Right lobe of liver (tissue), 6 donors: Measurements from ENCODE around the gene TENM4. TPM values are rescaled to one million over a fixed set of nuclear protein-coding genes. Genes with fewer than 3 reads are reported as not detected.

Experiments used
- ATAC-seq, 4 donors: fragments of 200-7000 bp; cut with Tn5 transposase; one replicate each; pipeline ENCODE4 v1.9.1; 2020; ENCODE audit warnings: mild to moderate bottlenecking in 4 of 4, moderate library complexity in 4 of 4
- DNase-seq, 3 donors: peaks; one replicate each; pipeline ENCODE4 v3.0.0-alpha.2; 2020
- H3K27ac ChIP-seq, 3 donors: fragments of 200-600 bp; one replicate each; pipeline ENCODE4 v1.8.0; 2022
- H3K27me3 ChIP-seq, 2 donors: fragments of 200-600 bp; one replicate each; pipeline ENCODE4 v1.8.0; 2022
- H3K36me3 ChIP-seq, 4 donors: fragments of 200-600 bp; sonication (generic) in 1 of 4; one replicate each; pipeline versions ENCODE4 v1.5.1 to v1.8.0; 2017 to 2022; ENCODE audit warnings: control low read depth in 1 of 4
- H3K4me1 ChIP-seq, 4 donors: fragments of 200-600 bp; sonication (generic) in 1 of 4; one replicate each; pipeline versions ENCODE4 v1.5.1 to v1.8.0; 2017 to 2022; ENCODE audit warnings: control low read depth in 1 of 4
- H3K4me3 ChIP-seq, 3 donors: fragments of 200-600 bp; one replicate each; pipeline ENCODE4 v1.8.0; 2022
- H3K9me3 ChIP-seq, 4 donors: fragments of 200-600 bp; sonication (generic) in 1 of 4; one replicate each; pipeline versions ENCODE4 v1.5.1 to v1.8.0; 2017 to 2022; ENCODE audit warnings: control low read depth in 1 of 4
- CTCF ChIP-seq, 4 donors: fragments of 200-600 bp in 3 of 4; fragments of 450-650 bp in 1 of 4; IDR thresholded peaks; one replicate each; pipeline versions ENCODE4 v1.5.1 to v1.8.0; 2016 to 2022; ENCODE audit warnings: antibody characterized with exemption in 4 of 4, mild to moderate bottlenecking in 2 of 4
- POLR2A ChIP-seq: fragments of 450-650 bp; IDR thresholded peaks from one replicate; pipeline ENCODE4 v1.6.1; 2017; ENCODE audit warnings: antibody characterized with exemption, mild to moderate bottlenecking
- WGBS: methylation state at CpG from one replicate; pipeline ENCODE4 v1.1.6; 2018; ENCODE audit warnings: low coverage, low lambda C conversion rate; ENCODE audit not compliant: insufficient coverage; ENCODE audit errors: missing lambda C conversion rate; 5-methylcytosine and 5-hydroxymethylcytosine counted together
- intact Hi-C, 2 donors: fragments of 100-400 bp; cut with DNase I; formaldehyde crosslinking; loops; one replicate each; pipeline versions ENCODE4 v1.11.2 to v1.14.1; 2022
- total RNA-seq, 6 experiments: library from RNA; depleted of rRNA in 2 of 6; stranded (reverse); fragments of >200 nt in 2 of 6; fragmentation: NEBNext Ultra II Directional in 3 of 6; extraction: Animal tissue kit (Norgen Biotek cat#: 25700) in 3 of 6; gene quantifications; one replicate each; pipeline versions ENCODE4 v1.1.0 to v1.2.4, GENCODE V29; 2016 to 2023
- donor health status: DM: no; HTN: yes; CAD: no.
- donor health status: DM: no; HTN: no; CAD: no.
- donor health status: DM: no; HTN: no; CAD: no.
- donor health status: DM: no; HTN: yes; CAD: no.
- donor health status: DM: no; HTN: yes; CAD: no.

Gene TENM4
- total RNA-seq, 6 experiments from 2014 or later: 0.04 to 0.58 (median 0.14) TPM; not detected in 2

GRCh38 chr11:79030448-79030847, 410.4 kb downstream of the TENM4 start:
- Histone ChIP-seq H3K27me3 (no peaks in the 10 kb centered on the region), H3K4me3 (no peak overlapping the region), H3K4me1 (no peaks in the 10 kb centered on the region), H3K36me3 (no peaks in the 10 kb centered on the region), H3K27ac (no peak overlapping the region), H3K9me3 (no peaks in the 10 kb centered on the region)
- DNase-seq (no peak), ATAC-seq (no peak)
- 53% methylated on average over 5 of the region's 9 CpGs for WGBS
- intact Hi-C loops: no loop called here
- TF ChIP-seq POLR2A (no peak), CTCF (IDR thresholded peaks at IDR 0.05) (no peak)

- ATAC-seq (no peak), DNase-seq (no peak)
- H3K9me3 ChIP-seq: no peaks in the 10 kb centered on the region
- H3K4me3 ChIP-seq: no peak overlapping the region
- WGBS: 57% methylated on average over 1 of the region's 1 CpG
- no peak overlapping the region for H3K27ac ChIP-seq
- no peaks in the 10 kb centered on the region for H3K36me3 ChIP-seq
- TF ChIP-seq POLR2A (no peak), CTCF (IDR thresholded peaks at IDR 0.05) (no peak)
- H3K4me1 ChIP-seq: no peaks in the 10 kb centered on the region
- intact Hi-C loops: no loop called here
- no peaks in the 10 kb centered on the region for H3K27me3 ChIP-seq
Observed at GRCh38 chr11:79028225-79028624, 412.6 kb downstream of the TENM4 start.

GRCh38 chr11:79026803-79027445, 413.9 kb downstream of the TENM4 start:
- ATAC-seq (no peak), DNase-seq (no peak)
- intact Hi-C loops: no loop called here
- Histone ChIP-seq H3K27me3 (no peaks in the 10 kb centered on the region), H3K4me1 (no peaks in the 10 kb centered on the region), H3K9me3 (no peaks in the 10 kb centered on the region), H3K36me3 (no peaks in the 10 kb centered on the region), H3K4me3 (no peak overlapping the region), H3K27ac (no peak overlapping the region)
- WGBS: 49% methylated on average over 3 of the region's 3 CpGs
- no peak for TF ChIP-seq CTCF (IDR thresholded peaks at IDR 0.05)
- no peak for TF ChIP-seq POLR2A

- TF ChIP-seq CTCF (IDR thresholded peaks at IDR 0.05) (no peak), POLR2A (no peak)
- intact Hi-C loops: no loop called here
- WGBS: 59% methylated on average over 3 of the region's 5 CpGs
- Histone ChIP-seq H3K9me3 (no peaks in the 10 kb centered on the region), H3K27me3 (no peaks in the 10 kb centered on the region), H3K4me3 (no peak overlapping the region), H3K4me1 (no peaks in the 10 kb centered on the region), H3K27ac (no peak overlapping the region), H3K36me3 (no peaks in the 10 kb centered on the region)
- ATAC-seq: no peak
- DNase-seq: no peak
Observed at GRCh38 chr11:79025622-79026021, 415.2 kb downstream of the TENM4 start.
